NCI-H524 (cell line): ENCODE results near the gene SACS.
"Not testable (repeated sequence)": the region's sequence is repeated elsewhere in the genome, so short reads cannot be mapped to it uniquely, and the experiment has no call there.

Experiments used
- DNase-seq, 2 experiments: peaks; one replicate each; lab custom pipeline; 2025; lab: John Stamatoyannopoulos, UW

The SACS gene

DNA sequence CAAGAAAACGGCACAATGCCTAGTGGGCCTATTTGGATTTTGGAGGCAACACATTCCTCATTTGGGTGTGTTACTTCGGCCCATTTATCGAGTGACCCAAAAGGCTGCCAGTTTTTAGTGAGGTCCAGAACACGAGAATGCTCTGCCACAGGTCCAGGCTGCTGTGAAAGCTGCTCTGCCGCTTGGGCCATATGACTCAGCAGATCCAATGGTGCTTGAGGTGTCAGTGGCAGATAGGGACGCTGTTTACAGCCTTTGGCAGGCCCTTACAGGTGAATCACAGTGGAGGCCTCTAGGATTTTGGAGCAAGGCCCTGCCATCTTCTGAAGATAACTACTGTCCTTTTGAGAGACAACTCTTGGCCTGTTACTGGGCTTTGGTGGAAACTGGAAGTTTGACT is 118.7 kb downstream of the SACS start:
- DNase-seq = not testable (repeated sequence)

GRCh38 chr13:23292586-23292985 is 140.9 kb downstream of the SACS start:
- no peak for DNase-seq

GRCh38 chr13:23289917-23290357 is 143.6 kb downstream of the SACS start:
- DNase-seq = no peak

DNA sequence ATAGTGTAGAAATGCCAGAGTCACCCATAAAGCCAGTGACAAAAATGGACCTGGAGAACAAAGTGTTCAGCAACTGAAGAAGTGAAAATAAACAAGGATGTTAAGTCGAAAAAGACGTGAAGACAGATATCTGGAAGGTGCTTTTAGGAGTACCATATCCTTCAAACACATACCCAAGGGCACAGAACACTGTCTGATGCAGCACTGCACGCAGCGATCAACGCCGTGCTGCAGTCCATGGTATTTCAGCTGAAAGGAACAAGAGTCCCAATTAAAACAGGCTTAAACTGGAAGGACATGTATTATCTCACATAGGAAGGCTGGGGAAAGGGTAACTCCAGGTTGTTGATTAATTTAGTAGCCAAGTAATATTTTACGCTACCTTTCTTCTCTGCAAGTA is 144.5 kb downstream of the SACS start:
- DNase-seq = no peak

GRCh38 chr13:23288564-23288963 is 144.9 kb downstream of the SACS start:
- DNase-seq = no peak

GRCh38 chr13:23279321-23279720 is 154.2 kb downstream of the SACS start:
- DNase-seq = no peak
